ENCODE results near the gene PDE3A.
"Not testable (repeated sequence)": the region's sequence is repeated elsewhere in the genome, so short reads cannot be mapped to it uniquely, and the experiment has no call there.

Gene PDE3A

DNA sequence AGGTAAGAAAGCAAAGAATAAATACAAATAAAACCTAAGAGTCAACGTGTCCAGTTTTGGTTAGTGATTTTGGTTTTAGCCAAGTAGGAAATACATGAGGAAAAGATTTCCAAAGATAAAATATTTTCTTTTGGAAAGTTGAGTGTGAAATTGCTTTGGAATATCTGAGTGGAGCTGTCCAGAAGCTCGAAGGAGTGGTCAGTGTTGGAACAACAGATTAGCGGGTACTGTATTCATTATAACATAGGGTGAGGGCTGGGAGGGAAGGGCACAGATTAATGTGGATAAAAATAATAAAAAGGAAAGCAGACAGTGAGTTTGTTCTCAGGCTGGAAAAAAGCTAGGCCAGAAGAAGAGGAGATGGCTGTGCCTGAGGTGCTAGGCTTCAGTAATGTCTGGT is 225.3 kb downstream of the PDE3A start:
- in situ Hi-C loops (cut with MboI; ENCODE audit: low sequenced_read_pairs): no loop called here

GRCh38 chr12:20596061-20596460 is 227.7 kb downstream of the PDE3A start:
- in situ Hi-C loops (cut with MboI; ENCODE audit: low sequenced_read_pairs): no loop called here

DNA sequence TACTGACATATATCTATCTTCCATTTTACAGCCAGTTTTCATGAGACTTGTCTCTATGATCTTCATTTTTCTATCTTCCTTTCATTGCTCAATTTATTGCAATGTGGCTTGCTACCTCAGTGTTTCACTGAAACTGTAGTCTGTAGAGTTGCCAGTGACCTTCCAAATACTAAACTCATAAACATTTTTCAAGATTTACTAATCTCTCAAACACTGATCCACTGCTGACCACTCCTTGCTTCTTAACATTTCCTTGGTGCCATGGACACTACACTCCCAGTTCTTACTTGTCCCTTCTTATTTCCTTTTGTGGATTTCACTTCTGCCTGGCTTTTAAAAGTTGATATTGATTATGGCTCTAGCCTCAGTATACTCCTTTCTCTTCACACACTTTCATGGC is 231.4 kb downstream of the PDE3A start:
- in situ Hi-C loops (cut with MboI; ENCODE audit: low sequenced_read_pairs): no loop called here

GRCh38 chr12:20601668-20602280 is 233.4 kb downstream of the PDE3A start:
- in situ Hi-C loops (cut with MboI; ENCODE audit: low sequenced_read_pairs): no loop called here

DNA sequence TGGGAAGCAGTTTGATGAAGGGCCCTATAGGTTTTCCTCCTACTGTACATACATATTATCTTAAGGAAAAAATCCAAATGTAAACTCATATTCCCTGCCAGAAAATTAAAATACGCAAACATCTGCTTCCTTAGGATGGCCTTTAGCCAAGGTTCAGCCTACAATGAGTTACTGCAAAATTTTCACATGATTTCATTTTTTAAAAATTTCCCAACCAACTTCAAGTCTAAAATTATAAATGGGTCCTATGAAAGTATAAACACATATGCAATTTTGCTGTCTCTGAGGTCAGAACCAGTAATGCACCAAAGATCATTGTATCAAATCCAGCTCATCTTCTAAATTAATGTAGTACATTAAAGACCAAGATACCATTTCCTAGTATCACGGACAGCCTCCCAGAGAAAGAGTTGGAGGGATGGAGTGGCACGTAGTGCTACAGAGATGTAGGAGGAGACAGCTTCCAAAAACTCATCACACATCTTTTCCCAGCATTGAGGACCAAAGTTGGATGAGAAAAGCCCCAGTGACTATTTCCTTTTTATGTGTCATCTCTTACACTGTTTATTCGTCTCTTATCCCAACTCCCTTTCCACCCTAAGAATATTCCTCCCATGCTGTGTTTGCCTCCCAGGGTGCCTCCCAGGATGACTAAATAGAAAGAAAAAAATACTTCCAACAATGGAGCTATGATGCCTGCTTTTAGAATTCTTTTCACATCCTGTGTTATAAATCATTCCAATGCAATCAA is 234.5 kb downstream of the PDE3A start:
- in situ Hi-C loops (cut with MboI; ENCODE audit: low sequenced_read_pairs): no loop called here

DNA sequence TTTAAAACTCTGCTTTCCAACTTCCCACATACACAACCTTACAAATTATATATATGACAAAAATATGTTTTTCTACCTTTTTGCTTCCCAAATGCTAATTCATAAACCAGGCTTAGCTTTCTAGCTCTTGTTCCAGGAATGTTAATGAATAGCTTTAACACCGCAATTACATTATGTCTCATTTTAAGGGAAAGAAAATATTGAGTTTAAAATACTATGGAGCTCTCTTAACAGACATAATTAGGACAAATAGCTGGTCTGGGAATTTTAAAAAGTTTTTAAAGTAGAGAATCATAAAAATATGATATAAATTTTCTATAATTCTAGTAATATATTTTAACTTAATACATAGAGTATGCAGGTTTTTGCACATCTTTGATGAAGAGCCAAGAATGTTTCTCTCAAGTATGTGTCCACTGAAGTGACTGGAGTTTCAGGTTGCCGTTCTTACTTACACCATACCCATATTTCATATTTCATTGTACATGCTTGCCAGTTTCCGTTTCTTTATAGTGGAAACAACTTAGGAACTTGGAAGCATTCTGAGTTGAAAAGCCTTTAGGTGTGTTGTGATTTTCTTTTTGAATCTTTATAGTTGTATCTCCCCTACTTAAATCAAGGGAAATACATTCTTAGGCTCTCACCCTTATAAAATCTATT is 236.2 kb downstream of the PDE3A start:
- in situ Hi-C loops (cut with MboI; ENCODE audit: low sequenced_read_pairs): no loop called here

DNA sequence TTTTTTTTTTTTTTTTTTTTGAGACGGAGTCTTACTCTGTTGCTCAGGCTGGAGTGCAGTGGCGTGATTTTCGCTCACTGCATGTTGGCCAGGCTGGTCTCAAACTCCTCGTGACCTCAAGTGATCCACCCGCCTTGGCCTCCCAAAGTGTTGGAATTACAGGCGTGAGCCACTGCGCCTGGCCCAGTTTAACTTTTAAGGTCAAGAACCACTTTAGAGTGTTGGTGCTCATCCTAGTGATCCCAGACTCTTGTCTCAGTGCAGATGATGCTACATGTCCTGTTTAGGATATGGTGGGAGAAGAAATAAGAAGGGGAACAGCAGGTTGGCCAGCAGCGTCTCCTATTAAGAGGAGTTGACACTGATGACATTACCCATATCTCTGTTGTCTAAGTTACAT is 246.7 kb downstream of the PDE3A start:
- in situ Hi-C loops (cut with MboI; ENCODE audit: low sequenced_read_pairs): not testable (repeated sequence)

DNA sequence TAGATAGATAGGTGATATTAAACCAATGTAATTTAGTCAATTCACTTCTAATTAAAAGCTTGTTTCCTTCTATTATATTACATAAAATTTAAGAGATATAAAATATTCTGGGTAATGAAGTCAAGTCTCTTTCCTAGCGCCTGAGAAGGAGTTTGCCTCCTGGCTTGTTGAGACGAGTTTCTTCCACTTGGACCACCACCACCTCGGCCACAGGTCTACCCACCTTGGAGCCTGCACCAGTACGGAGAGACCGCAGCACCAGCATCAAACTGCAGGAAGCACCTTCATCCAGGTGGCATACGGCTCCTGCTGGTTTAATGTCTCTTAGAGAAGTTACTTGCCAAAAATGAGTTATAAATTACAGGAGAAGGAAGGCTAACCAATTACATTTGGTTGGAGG is 247.8 kb downstream of the PDE3A start:
- in situ Hi-C loops (cut with MboI; ENCODE audit: low sequenced_read_pairs): no loop called here

- in situ Hi-C loops (cut with MboI; ENCODE audit: low sequenced_read_pairs): no loop called here
Measured at GRCh38 chr12:20620261-20620660, 251.9 kb downstream of the PDE3A start.

- in situ Hi-C loops (cut with MboI; ENCODE audit: low sequenced_read_pairs): no loop called here
Measured at GRCh38 chr12:20624718-20625117, 256.4 kb downstream of the PDE3A start.

DNA sequence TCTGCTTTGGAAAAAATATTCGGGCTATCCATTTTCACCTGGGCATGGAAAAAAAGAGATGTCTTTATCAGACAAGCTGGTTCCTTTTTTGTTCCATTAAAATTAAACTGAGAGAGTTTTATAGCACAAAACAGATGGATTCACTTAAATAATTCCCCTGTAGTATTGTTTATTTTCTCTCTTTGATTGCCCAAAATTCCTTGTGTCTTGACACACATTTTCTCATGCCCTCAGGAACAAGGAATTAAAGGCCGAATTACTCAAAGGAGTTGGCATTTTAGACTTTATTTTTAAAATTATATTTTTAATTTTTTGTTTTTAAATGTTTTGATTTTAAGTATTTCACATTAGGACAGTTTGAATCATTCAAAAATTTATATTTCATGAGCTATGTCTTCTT is 257.2 kb downstream of the PDE3A start:
- in situ Hi-C loops (cut with MboI; ENCODE audit: low sequenced_read_pairs): no loop called here

GRCh38 chr12:20627001-20627588 is 258.8 kb downstream of the PDE3A start:
- in situ Hi-C loops (cut with MboI; ENCODE audit: low sequenced_read_pairs): no loop called here

GRCh38 chr12:20628226-20628787 is 260.0 kb downstream of the PDE3A start:
- in situ Hi-C loops (cut with MboI; ENCODE audit: low sequenced_read_pairs): no loop called here

GRCh38 chr12:20628999-20629398 is 260.7 kb downstream of the PDE3A start:
- in situ Hi-C loops (cut with MboI; ENCODE audit: low sequenced_read_pairs): no loop called here

DNA sequence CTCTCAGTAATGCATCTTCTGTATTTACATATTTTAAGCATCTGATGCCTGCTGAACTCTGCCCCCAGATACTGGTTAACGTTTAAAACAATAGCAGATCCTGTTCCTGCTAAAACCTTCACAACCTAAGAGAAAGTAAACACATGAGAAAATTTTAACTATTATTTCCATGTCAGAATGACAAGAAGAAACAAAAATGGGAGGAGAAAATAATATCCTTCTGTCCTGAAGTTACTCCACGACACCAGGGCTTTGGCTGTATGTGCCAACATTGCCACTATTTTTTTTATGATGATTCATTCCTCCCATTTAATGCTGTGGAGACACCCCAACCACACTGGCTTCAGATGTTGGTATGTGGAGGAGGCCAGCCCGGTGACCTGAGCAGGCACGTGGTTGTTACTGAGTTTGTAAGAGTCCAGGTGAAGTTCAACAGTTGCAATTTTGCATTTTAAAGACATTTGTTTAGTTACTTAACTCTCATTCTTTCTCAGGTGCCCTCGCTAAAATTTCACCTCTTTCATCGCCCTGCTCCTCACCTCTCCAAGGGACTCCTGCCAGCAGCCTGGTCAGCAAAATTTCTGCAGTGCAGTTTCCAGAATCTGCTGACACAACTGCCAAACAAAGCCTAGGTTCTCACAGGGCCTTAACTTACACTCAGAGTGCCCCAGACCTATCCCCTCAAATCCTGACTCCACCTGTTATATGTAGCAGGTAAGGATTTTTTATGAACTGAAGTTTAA is 261.2 kb downstream of the PDE3A start:
- in situ Hi-C loops (cut with MboI; ENCODE audit: low sequenced_read_pairs): no loop called here

DNA sequence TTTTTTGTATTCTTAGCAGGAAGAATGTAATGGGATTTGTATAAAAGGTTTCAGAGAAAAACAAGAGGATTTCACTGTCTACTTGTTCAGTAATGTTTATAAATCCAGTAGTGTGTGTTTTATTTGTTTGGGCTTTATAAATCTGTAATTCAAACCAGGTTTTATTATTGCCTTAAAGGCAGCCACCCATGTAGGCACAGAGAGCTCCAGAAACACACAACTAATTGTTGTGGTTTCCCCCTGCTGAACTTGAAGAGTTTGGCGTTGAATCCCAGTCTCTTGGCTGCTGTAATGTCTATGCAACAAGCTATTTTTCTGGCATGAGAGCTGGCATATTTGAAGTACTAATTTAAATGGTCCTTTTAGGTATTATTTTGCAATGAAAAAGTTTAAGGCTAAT is 263.4 kb downstream of the PDE3A start:
- in situ Hi-C loops (cut with MboI; ENCODE audit: low sequenced_read_pairs): no loop called here

DNA sequence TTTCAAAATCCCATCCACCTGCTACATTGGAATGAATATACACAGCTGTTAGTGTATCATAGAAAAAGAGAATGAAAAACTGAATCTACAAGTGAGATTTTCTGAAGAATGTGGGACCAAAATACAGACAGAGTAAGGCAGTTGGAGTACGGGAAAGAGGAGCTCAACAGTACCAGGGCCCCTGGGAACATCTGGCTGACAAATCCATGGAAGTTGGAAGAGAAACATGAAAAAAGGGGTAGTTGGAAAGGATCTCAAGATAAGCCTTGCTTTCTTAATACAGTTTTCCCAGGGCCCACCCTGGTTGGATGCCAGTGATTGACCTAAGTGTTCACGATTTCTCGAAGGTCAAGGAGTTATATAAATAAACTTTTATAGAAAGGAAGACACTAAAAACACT is 272.8 kb downstream of the PDE3A start:
- in situ Hi-C loops (cut with MboI; ENCODE audit: low sequenced_read_pairs): no loop called here

- in situ Hi-C loops (cut with MboI; ENCODE audit: low sequenced_read_pairs): no loop called here
Measured at GRCh38 chr12:20643822-20644221, 275.5 kb downstream of the PDE3A start.

DNA sequence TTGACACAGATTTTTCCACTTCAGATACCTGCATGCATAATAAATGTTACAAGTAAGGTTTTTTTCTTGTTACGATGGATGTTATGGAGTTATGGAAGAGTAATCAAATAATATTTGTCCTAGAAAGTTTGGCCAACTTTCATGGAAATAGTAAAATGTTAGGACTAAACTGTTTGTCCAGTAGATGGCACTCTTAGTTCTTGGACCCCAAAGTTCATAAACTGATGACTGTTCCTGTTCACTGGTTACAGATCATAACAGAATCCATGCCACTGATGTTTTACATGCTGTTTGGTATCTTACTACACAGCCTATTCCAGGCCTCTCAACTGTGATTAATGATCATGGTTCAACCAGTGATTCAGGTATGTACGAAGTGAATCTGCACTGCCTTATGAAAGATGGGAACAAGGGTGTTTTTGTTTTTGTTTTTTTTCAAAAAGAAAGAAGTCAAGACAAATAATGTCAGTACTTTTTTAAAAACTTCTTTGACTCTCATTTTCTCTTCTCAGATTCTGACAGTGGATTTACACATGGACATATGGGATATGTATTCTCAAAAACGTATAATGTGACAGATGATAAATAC is 278.0 kb downstream of the PDE3A start:
- in situ Hi-C loops (cut with MboI; ENCODE audit: low sequenced_read_pairs): no loop called here

DNA sequence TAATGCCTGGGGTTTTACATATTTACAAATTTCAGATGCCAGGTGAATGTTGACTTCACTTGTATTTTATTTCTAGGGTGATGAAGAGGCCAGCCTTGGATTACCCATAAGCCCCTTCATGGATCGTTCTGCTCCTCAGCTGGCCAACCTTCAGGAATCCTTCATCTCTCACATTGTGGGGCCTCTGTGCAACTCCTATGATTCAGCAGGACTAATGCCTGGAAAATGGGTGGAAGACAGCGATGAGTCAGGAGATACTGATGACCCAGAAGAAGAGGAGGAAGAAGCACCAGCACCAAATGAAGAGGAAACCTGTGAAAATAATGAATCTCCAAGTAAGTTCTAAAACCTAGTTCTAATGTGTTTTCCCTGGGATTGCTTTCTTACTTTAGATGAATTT is 285.5 kb downstream of the PDE3A start:
- in situ Hi-C loops (cut with MboI; ENCODE audit: low sequenced_read_pairs): no loop called here
